H9 (cell line): Measurements from ENCODE around the gene MRRF. TPM values are rescaled to one million over a fixed set of nuclear protein-coding genes. Genes with fewer than 3 reads are reported as not detected.

Experiments used
- DNase-seq: peaks from one replicate; pipeline ENCODE4 v3.0.0-alpha.2; 2017
- H2AFZ ChIP-seq: one replicate; pipeline ENCODE4 v1.6.1; 2013; ENCODE audit warnings: mild to moderate bottlenecking, low read length, control low read depth, moderate library complexity
- H2AK5ac ChIP-seq: 2 replicates; pipeline ENCODE4 v1.6.1; 2013; ENCODE audit warnings: low read length, control low read depth, mixed read lengths; ENCODE audit not compliant: insufficient read length
- H2BK120ac ChIP-seq: one replicate; pipeline ENCODE4 v1.6.1; 2013; ENCODE audit warnings: low read depth, mild to moderate bottlenecking, low read length, control low read depth, inconsistent platforms; ENCODE audit not compliant: poor library complexity, severe bottlenecking
- H2BK12ac ChIP-seq: 2 replicates; pipeline ENCODE4 v1.6.1; 2013; ENCODE audit warnings: low read length, control low read depth, mixed read lengths, low read depth; ENCODE audit not compliant: insufficient read length
- H2BK15ac ChIP-seq: 2 replicates; pipeline ENCODE4 v1.6.1; 2013; ENCODE audit warnings: low read depth, low read length, control low read depth
- H2BK20ac ChIP-seq: one replicate; pipeline ENCODE4 v1.6.1; 2013; ENCODE audit warnings: low read depth, mild to moderate bottlenecking, low read length, control low read depth, inconsistent platforms; ENCODE audit not compliant: poor library complexity, severe bottlenecking
- H2BK5ac ChIP-seq: 2 replicates; pipeline ENCODE4 v1.6.1; 2013; ENCODE audit warnings: low read length, control low read depth, mixed read lengths; ENCODE audit not compliant: insufficient read length
- H3K14ac ChIP-seq: 2 replicates; pipeline ENCODE4 v1.6.1; 2013; ENCODE audit warnings: low read length, control low read depth; ENCODE audit not compliant: insufficient read depth
- H3K18ac ChIP-seq: 2 replicates; pipeline ENCODE4 v1.6.1; 2013; ENCODE audit warnings: low read depth, mild to moderate bottlenecking, mixed read lengths, low read length, control low read depth; ENCODE audit not compliant: insufficient read length
- H3K23ac ChIP-seq: 2 replicates; pipeline ENCODE4 v1.6.1; 2013; ENCODE audit warnings: low read length, control low read depth, mixed read lengths, low read depth; ENCODE audit not compliant: insufficient read length
- H3K23me2 ChIP-seq: 2 replicates; pipeline ENCODE4 v1.6.1; 2013; ENCODE audit warnings: low read depth, mild to moderate bottlenecking, mixed read lengths, low read length, control low read depth; ENCODE audit not compliant: insufficient read length, poor library complexity, severe bottlenecking
- H3K27ac ChIP-seq: 2 replicates; pipeline ENCODE4 v1.5.1; 2013; ENCODE audit warnings: low read length, control low read depth, mixed read lengths, low read depth; ENCODE audit not compliant: insufficient read length
- H3K27me3 ChIP-seq: 2 replicates; pipeline ENCODE4 v1.6.1; 2013; ENCODE audit warnings: low read length, control low read depth, inconsistent platforms; ENCODE audit not compliant: insufficient read depth
- H3K4ac ChIP-seq: 2 replicates; pipeline ENCODE4 v1.6.1; 2013; ENCODE audit warnings: low read depth, mild to moderate bottlenecking, control low read depth, inconsistent platforms, low read length, moderate library complexity
- H3K4me1 ChIP-seq: 2 replicates; pipeline ENCODE4 v1.6.1; 2013; ENCODE audit warnings: low read length, control low read depth, inconsistent platforms; ENCODE audit not compliant: insufficient read depth
- H3K4me2 ChIP-seq: 2 replicates; pipeline ENCODE4 v1.6.1; 2013; ENCODE audit warnings: low read length, control low read depth, mixed read lengths; ENCODE audit not compliant: insufficient read length, insufficient read depth
- H3K56ac ChIP-seq: 2 replicates; pipeline ENCODE4 v1.6.1; 2013; ENCODE audit warnings: low read depth, mild to moderate bottlenecking, mixed read lengths, low read length, control low read depth; ENCODE audit not compliant: insufficient read length
- H3K79me1 ChIP-seq: 2 replicates; pipeline ENCODE4 v1.6.1; 2013; ENCODE audit warnings: low read depth, mild to moderate bottlenecking, moderate library complexity, low read length, control low read depth, inconsistent platforms; ENCODE audit not compliant: insufficient read depth, poor library complexity, severe bottlenecking
- H3K79me2 ChIP-seq: 2 replicates; pipeline ENCODE4 v1.6.1; 2013; ENCODE audit warnings: low read length, control low read depth, inconsistent platforms; ENCODE audit not compliant: insufficient read depth
- H3K9ac ChIP-seq: 2 replicates; pipeline ENCODE4 v1.6.1; 2013; ENCODE audit warnings: low read length, control low read depth, mixed read lengths; ENCODE audit not compliant: insufficient read length; ENCODE audit errors: extremely low read depth
- H3K9me3 ChIP-seq: one replicate; pipeline ENCODE4 v1.6.1; 2013; ENCODE audit warnings: low read depth, low read length, inconsistent platforms; ENCODE audit not compliant: control insufficient read depth
- H3T11ph ChIP-seq: one replicate; pipeline ENCODE4 v1.6.1; 2013; ENCODE audit warnings: mild to moderate bottlenecking, low read length, control low read depth, inconsistent platforms
- H4K20me1 ChIP-seq: one replicate; pipeline ENCODE4 v1.6.1; 2013; ENCODE audit not compliant: control insufficient read depth, insufficient read length, insufficient read depth
- H4K5ac ChIP-seq: 2 replicates; pipeline ENCODE4 v1.6.1; 2013; ENCODE audit warnings: low read depth, mild to moderate bottlenecking, mixed read lengths, low read length, control low read depth; ENCODE audit not compliant: insufficient read length
- H4K8ac ChIP-seq: replicated peaks from 2 replicates; pipeline ENCODE4 v1.6.1; 2013; ENCODE audit warnings: low read length, control low read depth, mixed read lengths, low read depth; ENCODE audit not compliant: insufficient read length
- H4K91ac ChIP-seq: 2 replicates; pipeline ENCODE4 v1.6.1; 2013; ENCODE audit warnings: low read depth, mild to moderate bottlenecking, moderate library complexity, mixed read lengths, low read length, control low read depth; ENCODE audit not compliant: insufficient read length
- H3K27ac Mint-ChIP-seq, 3 experiments: 2 replicates in 2 of 3; 3 replicates in 1 of 3; pipeline ENCODE4 v1.8.0; 2020 to 2021; ENCODE audit warnings: mixed read lengths in 3 of 3, mild to moderate bottlenecking in 1 of 3, moderate library complexity in 1 of 3
- H3K27me3 Mint-ChIP-seq: 2 replicates; pipeline ENCODE4 v1.8.0; 2021; ENCODE audit warnings: low read depth, mild to moderate bottlenecking, moderate library complexity, mixed read lengths
- H3K36me3 Mint-ChIP-seq, 3 experiments: 2 replicates in 2 of 3; 3 replicates in 1 of 3; pipeline ENCODE4 v1.8.0; 2020 to 2021; ENCODE audit warnings: low read depth in 3 of 3, mixed read lengths in 3 of 3; ENCODE audit not compliant: insufficient read depth in 1 of 3
- H3K4me1 Mint-ChIP-seq, 2 experiments: 2 replicates each; pipeline ENCODE4 v1.8.0; 2020; ENCODE audit warnings: mixed read lengths in 2 of 2
- H3K4me3 Mint-ChIP-seq, 2 experiments: 2 replicates in 1 of 2; 3 replicates in 1 of 2; pipeline ENCODE4 v1.8.0; 2020 to 2021; ENCODE audit warnings: mild to moderate bottlenecking in 2 of 2, mixed read lengths in 2 of 2, moderate library complexity in 1 of 2
- H3K9me3 Mint-ChIP-seq, 2 experiments: 2 replicates in 1 of 2; 3 replicates in 1 of 2; pipeline ENCODE4 v1.8.0; 2020; ENCODE audit warnings: mild to moderate bottlenecking in 2 of 2, mixed read lengths in 2 of 2, moderate library complexity in 1 of 2
- WGBS: extraction: QIAGEN DNeasy Blood & Tissue Kit; methylation state at CpG from one replicate; pipeline ENCODE4 v1.1.7; 2013; ENCODE audit warnings: missing lambda C conversion rate, low lambda C conversion rate, mixed read lengths; ENCODE audit not compliant: insufficient read length; ENCODE audit errors: extremely low coverage; 5-methylcytosine and 5-hydroxymethylcytosine counted together
- total RNA-seq: library from RNA; stranded (reverse); gene quantifications from 2 replicates; pipeline ENCODE4 v1.2.1, GENCODE V29; 2021
- TF ChIP-seq, protein P1 (sequence below): fragments of 200-600 bp; sonication (generic); conservative IDR thresholded peaks from 3 replicates; pipeline ENCODE4 v1.8.0; 2021; ENCODE audit warnings: antibody characterized with exemption, mild to moderate bottlenecking

The MRRF gene
- total RNA-seq, 1 experiment from 2014 or later, result 33.7 TPM

DNA sequence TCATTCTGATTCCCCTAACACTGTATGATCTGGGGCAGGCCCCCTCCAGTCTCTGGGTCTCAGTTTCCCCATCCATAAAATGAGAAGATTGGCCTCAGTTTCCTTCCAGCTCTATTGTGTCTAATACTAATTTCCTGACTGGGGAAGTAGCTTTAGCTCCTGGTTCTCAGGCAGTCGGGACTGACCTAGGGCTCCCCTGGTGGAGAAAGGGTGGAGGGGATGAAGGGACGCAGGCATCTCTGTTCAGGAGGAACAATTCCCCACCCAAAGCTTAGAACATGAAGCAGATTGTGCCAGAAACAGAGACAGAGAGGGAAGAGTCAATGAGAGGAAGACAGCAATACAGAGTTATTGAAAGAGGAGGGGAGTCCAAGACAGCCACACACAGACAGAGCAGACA lies 91.9 kb downstream of the MRRF start:
- DNase-seq, result peak; percentile 61
- Histone ChIP-seq H2BK5ac (no peak overlapping the region), H2BK15ac (no peak overlapping the region), H3K9me3 (no peaks in the 10 kb centered on the region), H3K9ac (no peak overlapping the region), H2BK120ac (no peak overlapping the region), H3K18ac (no peak overlapping the region), H2AFZ (no peak overlapping the region), H2AK5ac (no peak overlapping the region), H3K79me1 (no peaks in the 10 kb centered on the region), H3K4me2 (no peak overlapping the region), H3K23me2 (no peaks in the 10 kb centered on the region), H4K20me1 (no peaks in the 10 kb centered on the region), H2BK20ac (no peak overlapping the region), H3K79me2 (no peaks in the 10 kb centered on the region), H4K5ac (no peak overlapping the region), H3K23ac (no peak overlapping the region), H3K27ac (no peak overlapping the region), H4K8ac (no peak overlapping the region), H4K91ac (no peak overlapping the region), H3T11ph (no peak overlapping the region), H3K4me1 (no peaks in the 10 kb centered on the region), H3K56ac (no peak overlapping the region), H3K14ac (no peak overlapping the region), H3K27me3 (no peaks in the 10 kb centered on the region), H3K4ac (no peak overlapping the region), H2BK12ac (no peak overlapping the region)
- no peak overlapping the region for H3K27ac Mint-ChIP-seq
- WGBS, result no CpG with 5 or more reads among the region's 2 CpGs
- no peaks in the 10 kb centered on the region; a peak in 1 of 7 replicates for H3K36me3 Mint-ChIP-seq
- TF ChIP-seq, protein P1, sequence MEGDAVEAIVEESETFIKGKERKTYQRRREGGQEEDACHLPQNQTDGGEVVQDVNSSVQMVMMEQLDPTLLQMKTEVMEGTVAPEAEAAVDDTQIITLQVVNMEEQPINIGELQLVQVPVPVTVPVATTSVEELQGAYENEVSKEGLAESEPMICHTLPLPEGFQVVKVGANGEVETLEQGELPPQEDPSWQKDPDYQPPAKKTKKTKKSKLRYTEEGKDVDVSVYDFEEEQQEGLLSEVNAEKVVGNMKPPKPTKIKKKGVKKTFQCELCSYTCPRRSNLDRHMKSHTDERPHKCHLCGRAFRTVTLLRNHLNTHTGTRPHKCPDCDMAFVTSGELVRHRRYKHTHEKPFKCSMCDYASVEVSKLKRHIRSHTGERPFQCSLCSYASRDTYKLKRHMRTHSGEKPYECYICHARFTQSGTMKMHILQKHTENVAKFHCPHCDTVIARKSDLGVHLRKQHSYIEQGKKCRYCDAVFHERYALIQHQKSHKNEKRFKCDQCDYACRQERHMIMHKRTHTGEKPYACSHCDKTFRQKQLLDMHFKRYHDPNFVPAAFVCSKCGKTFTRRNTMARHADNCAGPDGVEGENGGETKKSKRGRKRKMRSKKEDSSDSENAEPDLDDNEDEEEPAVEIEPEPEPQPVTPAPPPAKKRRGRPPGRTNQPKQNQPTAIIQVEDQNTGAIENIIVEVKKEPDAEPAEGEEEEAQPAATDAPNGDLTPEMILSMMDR, result peak; percentile 75
- H3K4me1 Mint-ChIP-seq, result no peaks in the 10 kb centered on the region
- peaks cover 7 to 11% of the 10 kb centered on the region in 2 experiments; a peak in 3 of 5 replicates for H3K9me3 Mint-ChIP-seq
- H3K4me3 Mint-ChIP-seq, result no peak overlapping the region
- H3K27me3 Mint-ChIP-seq, result peaks cover 14% of the 10 kb centered on the region
